ENCODE data around the gene ZNHIT6.

GRCh38 chr1:85652327-85652726 lies 55.9 kb downstream of the ZNHIT6 start:
- TF ChIP-seq ZNF274 (IDR thresholded peaks at IDR 0.05; ENCODE audit: low read depth, low read length) (no peak), YY1 (IDR thresholded peaks at IDR 0.05; ENCODE audit: insufficient read depth, insufficient read length) (no peak), SUZ12 (IDR thresholded peaks at IDR 0.05; ENCODE audit: extremely low read depth, insufficient read depth, insufficient read length) (no peak)

Data from NT2/D1 (cell line).